Astrocyte (in vitro differentiated cells and primary cell): Measurements from ENCODE around the gene SLC39A3. TPM values are rescaled to one million over a fixed set of nuclear protein-coding genes. Genes with fewer than 3 reads are reported as not detected.

Source experiments
- total RNA-seq: library from RNA; stranded (reverse); gene quantifications from 2 replicates; pipeline ENCODE4 v1.2.1, GENCODE V29; 2021

Gene SLC39A3
- total RNA-seq, 1 donor from 2014 or later = 30.0 TPM

Other genes starting within 250 kb of the SLC39A3 start
- gene GNG7, start 37.3 kb downstream of the SLC39A3 start, total RNA-seq = 1.8 and 2.4 TPM in 2 replicates
- gene DIRAS1, start 18.6 kb downstream of the SLC39A3 start, total RNA-seq = 5.9 and 9.3 TPM in 2 replicates
- gene SGTA, start 43.3 kb upstream of the SLC39A3 start, total RNA-seq = 69.0 and 76.1 TPM in 2 replicates
- 60.3 and 73.4 TPM in 2 replicates for gene THOP1, start 45.5 kb upstream of the SLC39A3 start, total RNA-seq
- 3.1 and 3.6 TPM in 2 replicates for gene ZNF554, start 79.9 kb upstream of the SLC39A3 start, total RNA-seq
- 6.0 and 8.8 TPM in 2 replicates for gene ZNF555, start 101.5 kb upstream of the SLC39A3 start, total RNA-seq
- gene ZNF556, start 127.3 kb upstream of the SLC39A3 start, total RNA-seq = not detected in 2 replicates
- gene ZNF57, start 160.9 kb upstream of the SLC39A3 start, total RNA-seq = not detected in 2 replicates
- 1.4 and 1.5 TPM in 2 replicates for gene ZNF77, start 205.0 kb upstream of the SLC39A3 start, total RNA-seq
- 0.11 TPM in 1 of 2 replicates, not detected in the other for gene TLE6, start 237.5 kb upstream of the SLC39A3 start, total RNA-seq